ENCODE measurements around the gene SP5.

DNA sequence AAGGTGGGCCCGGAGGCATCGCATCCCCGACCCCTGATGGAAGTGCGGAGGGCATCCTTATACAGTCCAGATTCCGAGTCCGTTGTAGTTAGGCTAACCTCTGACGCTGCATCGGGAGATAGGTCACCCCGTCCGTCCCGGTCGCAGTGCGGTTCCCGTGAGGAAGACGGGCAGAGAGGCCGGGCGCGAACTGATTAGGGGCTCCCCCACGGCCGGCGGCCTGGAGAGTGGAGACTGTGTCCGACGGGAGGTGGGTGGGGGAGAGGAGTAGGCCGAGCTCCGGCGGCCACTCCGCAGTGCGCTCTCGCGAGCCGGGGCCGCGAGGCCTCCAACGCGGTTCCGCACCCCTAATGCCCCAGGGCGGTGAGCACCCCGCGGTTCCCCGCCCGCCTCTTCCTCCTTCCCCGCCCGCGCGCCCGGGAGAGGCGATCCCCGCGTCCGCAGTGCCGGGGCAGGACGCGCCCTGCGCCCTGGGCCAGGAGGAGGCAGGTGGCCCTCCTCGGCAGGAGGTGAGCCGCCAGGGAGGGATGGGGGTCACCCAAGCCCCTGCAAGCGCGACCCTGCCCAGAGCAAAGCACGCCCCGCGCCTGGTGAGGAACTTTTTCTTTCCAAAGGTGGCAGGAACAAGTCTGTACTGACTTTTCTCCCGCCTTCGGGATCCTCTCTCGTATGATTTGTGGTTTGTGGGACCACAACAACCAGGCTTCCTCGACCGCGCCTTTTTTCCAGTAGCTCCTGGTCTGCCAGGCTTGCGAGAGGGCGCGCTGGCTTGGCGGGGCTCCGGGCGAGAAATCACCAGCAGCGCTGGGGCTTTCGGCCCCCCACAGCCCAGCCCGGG, 1.4 kb upstream of the SP5 start:
- TF ChIP-seq CTCF (IDR thresholded peaks at IDR 0.05) (no peak), POLR2A (IDR thresholded peaks at IDR 0.05) (no peak)

Measured in esophagus squamous epithelium (tissue), 4 donors.